Loucy (cell line): ENCODE data around the gene MSL3B.

Experiments
- H2AFZ ChIP-seq: fragments of 200-600 bp; sonication (generic); 2 replicates; pipeline ENCODE4 v1.6.0; 2016; ENCODE audit warnings: antibody characterized with exemption, mild to moderate bottlenecking, low read length, moderate library complexity
- H3F3A ChIP-seq: fragments of 200-600 bp; 2 replicates; pipeline ENCODE4 v1.6.0; 2016; ENCODE audit warnings: antibody characterized with exemption, low read depth, mild to moderate bottlenecking
- H3K27me3 ChIP-seq: fragments of 200-600 bp; sonication (generic); 2 replicates; pipeline ENCODE4 v1.6.1; 2014; ENCODE audit warnings: low read length, mild to moderate bottlenecking; ENCODE audit not compliant: insufficient read depth, poor library complexity, severe bottlenecking
- H3K36me3 ChIP-seq: fragments of 200-600 bp; sonication (generic); 2 replicates; pipeline ENCODE4 v1.6.1; 2016; ENCODE audit warnings: low read length; ENCODE audit not compliant: insufficient read depth
- H3K4me1 ChIP-seq: fragments of 200-600 bp; sonication (generic); 2 replicates; pipeline ENCODE4 v1.5.1; 2014; ENCODE audit warnings: low read length, mild to moderate bottlenecking; ENCODE audit not compliant: insufficient read depth, poor library complexity, severe bottlenecking
- H3K4me2 ChIP-seq: fragments of 200-600 bp; sonication (generic); 2 replicates; pipeline ENCODE4 v1.6.0; 2014; ENCODE audit warnings: antibody characterized with exemption, low read length, low read depth, mild to moderate bottlenecking; ENCODE audit not compliant: poor library complexity, severe bottlenecking
- H3K4me3 ChIP-seq: fragments of 200-600 bp; sonication (generic); 2 replicates; pipeline ENCODE4 v1.5.1; 2014; ENCODE audit warnings: low read length, mild to moderate bottlenecking, mixed read lengths; ENCODE audit not compliant: poor library complexity, severe bottlenecking
- H3K79me2 ChIP-seq: fragments of 200-600 bp; sonication (generic); 2 replicates; pipeline ENCODE4 v1.6.1; 2014; ENCODE audit warnings: low read length; ENCODE audit not compliant: insufficient read depth
- H3K9ac ChIP-seq: fragments of 200-600 bp; sonication (generic); 2 replicates; pipeline ENCODE4 v1.6.0; 2014; ENCODE audit warnings: mild to moderate bottlenecking, low read depth, low read length, moderate library complexity; ENCODE audit not compliant: poor library complexity, severe bottlenecking
- H3K9me2 ChIP-seq: fragments of 200-600 bp; sonication (generic); replicated peaks from 2 replicates; pipeline ENCODE4 v1.6.1; 2016; ENCODE audit warnings: low read depth, low read length, mixed read lengths
- H3K9me3 ChIP-seq: fragments of 200-600 bp; sonication (generic); 2 replicates; pipeline ENCODE4 v1.6.1; 2014; ENCODE audit warnings: mild to moderate bottlenecking, antibody characterized with exemption, low read length, low read depth; ENCODE audit not compliant: insufficient read depth
- H4K20me1 ChIP-seq: fragments of 200-600 bp; sonication (generic); 2 replicates; pipeline ENCODE4 v1.6.0; 2014; ENCODE audit warnings: antibody characterized with exemption, low read length, mild to moderate bottlenecking; ENCODE audit not compliant: insufficient read depth, poor library complexity, severe bottlenecking
- EZH2phosphoT487 ChIP-seq: fragments of 200-600 bp; IDR thresholded peaks from 2 replicates; pipeline ENCODE4 v1.6.1; 2018; ENCODE audit warnings: antibody characterized with exemption, mild to moderate bottlenecking, moderate library complexity, borderline replicate concordance
- TF ChIP-seq, protein P1 (sequence below): fragments of 200-600 bp; sonication (generic); conservative IDR thresholded peaks from 2 replicates; pipeline ENCODE4 v1.5.1; 2014; ENCODE audit warnings: mild to moderate bottlenecking, antibody characterized with exemption, low read length

The MSL3B gene

DNA sequence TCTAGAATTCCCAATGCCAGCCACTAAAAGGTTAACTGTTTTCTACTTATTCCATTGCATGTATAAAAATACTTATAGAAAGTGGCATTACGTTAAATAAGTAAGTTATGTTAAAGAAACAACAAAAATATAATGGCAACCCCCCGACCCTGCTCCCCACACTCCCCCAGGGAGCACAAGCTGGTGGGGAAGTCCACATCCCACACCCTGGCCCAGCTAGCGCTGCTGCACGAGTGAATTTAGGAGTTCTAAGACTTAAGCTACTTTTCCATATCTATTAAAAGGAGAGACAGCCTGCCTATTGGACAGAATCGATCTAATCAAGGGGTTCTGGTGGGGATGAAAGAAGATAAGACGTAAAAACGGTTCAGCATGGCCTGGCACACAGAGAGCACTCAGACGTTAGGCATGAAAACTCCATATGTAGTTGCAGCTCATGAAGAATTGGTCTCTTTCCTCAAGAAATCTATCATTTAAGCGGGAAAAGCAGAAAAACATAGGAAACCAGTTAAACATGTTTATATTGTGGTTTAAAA, 30.4 kb downstream of the MSL3B start:
- Histone ChIP-seq H3K4me2 (peak overlapping the region; percentile 68), H2AFZ (no peak overlapping the region), H3F3A (peaks cover 2% of the 10 kb centered on the region; the same call in 1 of the 2 replicates), H3K27me3 (no peaks in the 10 kb centered on the region), H3K79me2 (peaks cover 81% of the 10 kb centered on the region), H3K9ac (peak overlapping the region; percentile 46), H4K20me1 (peaks cover 47% of the 10 kb centered on the region), H3K9me3 (no peaks in the 10 kb centered on the region), H3K4me1 (peaks cover 41% of the 10 kb centered on the region), H3K4me3 (peak overlapping the region; percentile 60), H3K36me3 (peaks cover 95% of the 10 kb centered on the region), H3K9me2 (no peaks in the 10 kb centered on the region)
- TF ChIP-seq, protein P1, sequence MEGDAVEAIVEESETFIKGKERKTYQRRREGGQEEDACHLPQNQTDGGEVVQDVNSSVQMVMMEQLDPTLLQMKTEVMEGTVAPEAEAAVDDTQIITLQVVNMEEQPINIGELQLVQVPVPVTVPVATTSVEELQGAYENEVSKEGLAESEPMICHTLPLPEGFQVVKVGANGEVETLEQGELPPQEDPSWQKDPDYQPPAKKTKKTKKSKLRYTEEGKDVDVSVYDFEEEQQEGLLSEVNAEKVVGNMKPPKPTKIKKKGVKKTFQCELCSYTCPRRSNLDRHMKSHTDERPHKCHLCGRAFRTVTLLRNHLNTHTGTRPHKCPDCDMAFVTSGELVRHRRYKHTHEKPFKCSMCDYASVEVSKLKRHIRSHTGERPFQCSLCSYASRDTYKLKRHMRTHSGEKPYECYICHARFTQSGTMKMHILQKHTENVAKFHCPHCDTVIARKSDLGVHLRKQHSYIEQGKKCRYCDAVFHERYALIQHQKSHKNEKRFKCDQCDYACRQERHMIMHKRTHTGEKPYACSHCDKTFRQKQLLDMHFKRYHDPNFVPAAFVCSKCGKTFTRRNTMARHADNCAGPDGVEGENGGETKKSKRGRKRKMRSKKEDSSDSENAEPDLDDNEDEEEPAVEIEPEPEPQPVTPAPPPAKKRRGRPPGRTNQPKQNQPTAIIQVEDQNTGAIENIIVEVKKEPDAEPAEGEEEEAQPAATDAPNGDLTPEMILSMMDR, result no peak
- no peak for TF ChIP-seq EZH2phosphoT487

DNA sequence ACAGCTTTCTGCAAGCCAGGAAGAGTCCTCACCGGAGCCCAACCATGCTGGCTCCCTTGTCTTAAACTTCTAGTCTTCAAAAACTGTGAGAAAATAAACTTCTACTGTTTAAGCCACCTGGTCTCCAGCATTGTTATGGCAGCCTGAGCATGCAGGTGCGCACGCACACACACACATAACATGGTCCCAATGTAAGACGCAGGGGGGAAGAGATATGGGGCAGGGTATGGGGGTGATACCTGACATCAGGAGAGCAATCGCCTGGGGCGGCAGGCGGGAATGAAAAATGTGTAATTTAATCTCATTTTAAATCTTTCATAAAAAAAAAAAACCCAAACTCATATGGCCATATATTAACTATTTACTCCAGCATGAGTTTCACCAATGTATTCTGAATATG, 31.8 kb downstream of the MSL3B start:
- Histone ChIP-seq H3K27me3 (no peaks in the 10 kb centered on the region), H3K9me2 (no peaks in the 10 kb centered on the region), H3K9ac (no peak overlapping the region), H3K9me3 (no peaks in the 10 kb centered on the region), H3K79me2 (peaks cover 67% of the 10 kb centered on the region), H2AFZ (no peak overlapping the region), H3K36me3 (peaks cover 92% of the 10 kb centered on the region), H4K20me1 (peaks cover 46% of the 10 kb centered on the region), H3F3A (peaks cover 2% of the 10 kb centered on the region; the same call in 1 of the 2 replicates), H3K4me1 (peaks cover 41% of the 10 kb centered on the region), H3K4me2 (no peak overlapping the region), H3K4me3 (no peak overlapping the region)
- TF ChIP-seq, protein P1, result no peak
- TF ChIP-seq EZH2phosphoT487, result no peak

DNA sequence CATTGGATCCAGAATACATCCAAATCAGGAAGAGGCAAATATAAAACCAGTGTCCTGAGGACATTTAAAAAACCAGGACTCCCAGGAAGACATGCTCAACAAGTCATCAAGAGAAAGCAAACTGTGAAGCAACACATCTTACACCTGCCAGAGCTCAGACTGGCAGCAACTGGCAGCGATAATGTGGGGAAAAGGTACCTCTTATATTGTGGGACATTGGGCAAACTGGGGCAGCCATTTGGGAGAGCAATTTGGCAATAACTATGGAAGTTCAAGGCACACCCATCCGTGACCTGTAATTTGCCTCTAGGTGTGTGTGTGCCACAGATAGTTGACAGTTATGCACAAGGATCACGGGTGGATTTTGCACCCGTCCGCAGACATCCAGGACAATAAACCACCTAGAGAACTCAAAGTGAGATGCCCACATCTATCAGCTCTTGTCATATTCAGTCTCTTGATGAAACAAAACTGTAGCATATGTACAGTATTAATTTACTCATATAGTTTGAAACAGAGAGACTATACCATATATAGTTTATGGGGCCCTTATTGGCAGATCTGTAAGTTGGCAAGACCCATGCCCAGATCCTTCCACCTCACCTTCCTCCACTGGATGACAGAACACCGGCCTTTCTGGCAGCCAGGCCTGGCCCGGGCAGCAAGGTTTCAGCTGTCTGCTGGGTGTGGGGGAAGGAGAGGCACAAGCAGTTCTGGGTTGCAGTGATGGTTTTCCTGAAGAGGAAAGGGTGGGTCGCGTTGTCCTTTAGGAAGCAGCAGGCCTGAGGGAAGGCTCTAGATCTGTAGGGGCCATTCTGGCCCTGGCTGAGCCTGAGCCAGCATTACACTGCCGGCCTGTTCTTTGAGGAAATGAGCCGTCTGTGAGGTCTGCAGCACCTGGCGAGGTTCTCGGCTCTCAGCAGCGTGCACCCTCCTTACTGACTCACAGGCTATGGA, 32.7 kb downstream of the MSL3B start:
- peaks cover 38% of the 10 kb centered on the region for H4K20me1 ChIP-seq
- H3K27me3 ChIP-seq, result no peaks in the 10 kb centered on the region
- no peak overlapping the region for H3K4me3 ChIP-seq
- H3K4me1 ChIP-seq, result peaks cover 33% of the 10 kb centered on the region
- no peak overlapping the region for H3K4me2 ChIP-seq
- peaks cover 2% of the 10 kb centered on the region; the same call in 1 of the 2 replicates for H3F3A ChIP-seq
- no peak overlapping the region for H2AFZ ChIP-seq
- no peak for TF ChIP-seq EZH2phosphoT487
- TF ChIP-seq, protein P1, result no peak
- no peak overlapping the region for H3K9ac ChIP-seq
- H3K9me2 ChIP-seq, result no peaks in the 10 kb centered on the region
- peaks cover 59% of the 10 kb centered on the region for H3K79me2 ChIP-seq
- no peaks in the 10 kb centered on the region for H3K9me3 ChIP-seq
- H3K36me3 ChIP-seq, result peaks cover 83% of the 10 kb centered on the region
